Measurements from ENCODE around the gene PPP1R12A. TPM values are rescaled to one million over a fixed set of nuclear protein-coding genes. Genes with fewer than 3 reads are reported as not detected.

PPP1R12A gene
- total RNA-seq, 1 donor from 2014 or later: 123 TPM

DNA sequence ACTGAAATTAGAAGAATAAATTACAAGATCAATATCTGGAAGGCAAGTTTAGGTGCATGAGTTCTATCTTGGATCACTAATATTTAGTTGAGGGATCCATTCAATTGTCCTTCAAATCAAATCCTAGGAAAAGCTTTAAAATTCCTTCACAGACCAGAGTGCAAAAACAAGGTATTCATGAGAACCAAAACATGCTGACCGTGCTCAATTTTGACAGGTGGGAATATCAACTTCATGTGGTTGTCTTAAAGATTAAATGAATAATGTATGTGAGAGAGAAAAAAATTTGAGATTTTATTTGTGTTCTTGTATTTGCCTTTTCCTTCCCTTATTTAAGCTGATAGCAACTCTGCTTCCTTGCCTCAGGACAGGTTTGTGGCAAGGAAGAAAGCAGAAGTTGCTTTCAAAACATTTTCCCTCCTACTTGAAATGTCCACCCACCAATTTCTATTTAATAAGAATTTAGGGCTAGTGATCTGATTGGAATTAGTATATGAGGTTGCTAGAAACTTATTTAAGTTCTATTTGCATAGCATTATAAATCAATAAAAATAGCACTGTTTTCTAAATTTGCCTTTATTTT, 4.9 kb upstream of the PPP1R12A start:
- Mint-ChIP-seq H3K4me1 (peaks cover 9% of the 10 kb centered on the region), H3K4me3 (no peak overlapping the region), H3K36me3 (no peaks in the 10 kb centered on the region), H3K27ac (no peak overlapping the region), H3K27me3 (ENCODE audit: low read depth) (no peaks in the 10 kb centered on the region), H3K9me3 (no peaks in the 10 kb centered on the region)
- TF ChIP-seq, protein P1, sequence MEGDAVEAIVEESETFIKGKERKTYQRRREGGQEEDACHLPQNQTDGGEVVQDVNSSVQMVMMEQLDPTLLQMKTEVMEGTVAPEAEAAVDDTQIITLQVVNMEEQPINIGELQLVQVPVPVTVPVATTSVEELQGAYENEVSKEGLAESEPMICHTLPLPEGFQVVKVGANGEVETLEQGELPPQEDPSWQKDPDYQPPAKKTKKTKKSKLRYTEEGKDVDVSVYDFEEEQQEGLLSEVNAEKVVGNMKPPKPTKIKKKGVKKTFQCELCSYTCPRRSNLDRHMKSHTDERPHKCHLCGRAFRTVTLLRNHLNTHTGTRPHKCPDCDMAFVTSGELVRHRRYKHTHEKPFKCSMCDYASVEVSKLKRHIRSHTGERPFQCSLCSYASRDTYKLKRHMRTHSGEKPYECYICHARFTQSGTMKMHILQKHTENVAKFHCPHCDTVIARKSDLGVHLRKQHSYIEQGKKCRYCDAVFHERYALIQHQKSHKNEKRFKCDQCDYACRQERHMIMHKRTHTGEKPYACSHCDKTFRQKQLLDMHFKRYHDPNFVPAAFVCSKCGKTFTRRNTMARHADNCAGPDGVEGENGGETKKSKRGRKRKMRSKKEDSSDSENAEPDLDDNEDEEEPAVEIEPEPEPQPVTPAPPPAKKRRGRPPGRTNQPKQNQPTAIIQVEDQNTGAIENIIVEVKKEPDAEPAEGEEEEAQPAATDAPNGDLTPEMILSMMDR (IDR thresholded peaks at IDR 0.05; ENCODE audit: unreplicated experiment): no peak
- no peak for DNase-seq (ENCODE audit: low spot score in 2 of 2, unreplicated experiment in 2 of 2)

DNA sequence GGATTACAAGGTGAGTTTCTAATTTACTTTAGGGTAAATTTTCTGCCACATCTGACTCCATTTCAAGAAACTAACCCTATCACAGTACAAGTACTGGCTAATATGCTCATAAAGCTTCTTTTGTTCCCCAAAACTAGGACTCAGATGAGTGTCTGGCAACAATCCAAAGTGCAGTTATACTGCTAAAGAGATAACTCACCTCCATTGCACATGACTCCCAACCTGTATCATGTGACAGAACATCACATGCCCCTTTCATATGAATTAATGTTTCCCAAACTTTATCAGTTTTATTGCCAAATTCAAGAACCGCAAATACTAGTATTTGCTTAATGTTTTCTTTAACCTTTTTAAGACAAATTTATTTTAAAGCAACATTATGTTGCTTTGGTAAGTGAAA, 3.9 kb upstream of the PPP1R12A start:
- Mint-ChIP-seq H3K36me3 (no peaks in the 10 kb centered on the region), H3K9me3 (no peaks in the 10 kb centered on the region), H3K4me1 (peaks cover 9% of the 10 kb centered on the region), H3K27me3 (ENCODE audit: low read depth) (no peaks in the 10 kb centered on the region), H3K27ac (no peak overlapping the region), H3K4me3 (no peak overlapping the region)
- TF ChIP-seq, protein P1 (IDR thresholded peaks at IDR 0.05; ENCODE audit: unreplicated experiment): no peak
- DNase-seq (ENCODE audit: low spot score in 2 of 2, unreplicated experiment in 2 of 2): no peak

DNA sequence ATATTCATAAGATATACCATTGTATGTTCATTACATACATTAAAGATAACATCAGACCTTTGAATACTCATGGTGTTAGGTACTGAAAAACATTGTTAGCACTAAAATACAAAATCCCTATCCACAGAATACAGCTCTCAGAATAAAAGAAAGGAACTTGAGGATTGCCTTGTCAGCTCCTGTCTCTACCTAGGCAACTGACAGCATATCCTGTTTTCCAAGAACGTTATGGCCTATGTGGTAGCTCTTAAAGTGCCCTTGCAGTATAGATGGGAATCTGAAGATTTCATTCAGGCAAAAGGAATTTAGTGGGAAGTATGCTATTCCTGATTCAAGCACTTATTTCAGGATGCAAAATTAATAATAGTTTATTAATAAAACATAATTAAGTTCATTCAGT, 1.8 kb upstream of the PPP1R12A start:
- no peak for DNase-seq (ENCODE audit: low spot score in 2 of 2, unreplicated experiment in 2 of 2)
- TF ChIP-seq, protein P1 (IDR thresholded peaks at IDR 0.05; ENCODE audit: unreplicated experiment): no peak
- H3K9me3 Mint-ChIP-seq: no peaks in the 10 kb centered on the region
- H3K4me1 Mint-ChIP-seq: peaks cover 26% of the 10 kb centered on the region
- H3K27ac Mint-ChIP-seq: no peak overlapping the region
- no peak overlapping the region for H3K4me3 Mint-ChIP-seq
- no peaks in the 10 kb centered on the region for H3K27me3 Mint-ChIP-seq (ENCODE audit: low read depth)
- no peaks in the 10 kb centered on the region for H3K36me3 Mint-ChIP-seq

DNA sequence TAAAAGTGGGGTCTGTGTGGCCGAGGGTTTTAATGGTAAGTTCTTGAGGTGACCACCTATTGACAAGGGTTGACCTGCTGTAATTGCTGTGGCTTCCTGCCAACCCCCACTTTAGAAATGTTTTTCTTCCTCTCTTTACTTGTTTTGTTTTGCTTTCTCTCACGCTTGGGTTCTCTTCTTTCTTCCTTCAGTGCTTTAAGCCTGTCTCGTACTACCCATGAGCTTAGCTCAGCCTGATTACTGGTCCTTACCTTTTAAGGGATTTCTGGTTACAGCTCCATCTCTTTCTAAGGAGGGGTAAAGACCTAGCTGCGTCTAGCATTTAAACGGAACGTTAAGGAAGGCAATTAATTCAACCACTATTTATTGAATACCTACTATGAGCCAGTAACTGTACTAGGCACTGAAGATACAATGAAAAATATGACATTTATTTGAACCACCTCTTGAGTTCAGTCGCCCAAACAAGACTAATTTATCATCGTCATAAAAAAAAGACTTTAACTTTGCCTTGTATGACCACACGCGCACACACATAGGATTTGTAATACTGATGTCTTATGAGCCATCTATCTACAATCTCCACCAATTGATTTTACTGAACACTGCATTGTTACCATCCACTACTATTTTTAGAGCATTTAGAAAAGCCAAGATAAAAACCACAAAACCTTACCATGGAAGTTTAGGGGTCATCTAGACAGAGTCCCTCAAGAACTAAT, 888 bp upstream of the PPP1R12A start:
- TF ChIP-seq, protein P1 (IDR thresholded peaks at IDR 0.05; ENCODE audit: unreplicated experiment): no peak
- no peak for DNase-seq (ENCODE audit: low spot score in 2 of 2, unreplicated experiment in 2 of 2)
- H3K27me3 Mint-ChIP-seq (ENCODE audit: low read depth): no peaks in the 10 kb centered on the region
- H3K4me1 Mint-ChIP-seq: peaks cover 28% of the 10 kb centered on the region
- peak overlapping the region; percentile 95 for H3K4me3 Mint-ChIP-seq
- H3K9me3 Mint-ChIP-seq: no peaks in the 10 kb centered on the region
- no peaks in the 10 kb centered on the region for H3K36me3 Mint-ChIP-seq
- peak overlapping the region; percentile 98 for H3K27ac Mint-ChIP-seq

DNA sequence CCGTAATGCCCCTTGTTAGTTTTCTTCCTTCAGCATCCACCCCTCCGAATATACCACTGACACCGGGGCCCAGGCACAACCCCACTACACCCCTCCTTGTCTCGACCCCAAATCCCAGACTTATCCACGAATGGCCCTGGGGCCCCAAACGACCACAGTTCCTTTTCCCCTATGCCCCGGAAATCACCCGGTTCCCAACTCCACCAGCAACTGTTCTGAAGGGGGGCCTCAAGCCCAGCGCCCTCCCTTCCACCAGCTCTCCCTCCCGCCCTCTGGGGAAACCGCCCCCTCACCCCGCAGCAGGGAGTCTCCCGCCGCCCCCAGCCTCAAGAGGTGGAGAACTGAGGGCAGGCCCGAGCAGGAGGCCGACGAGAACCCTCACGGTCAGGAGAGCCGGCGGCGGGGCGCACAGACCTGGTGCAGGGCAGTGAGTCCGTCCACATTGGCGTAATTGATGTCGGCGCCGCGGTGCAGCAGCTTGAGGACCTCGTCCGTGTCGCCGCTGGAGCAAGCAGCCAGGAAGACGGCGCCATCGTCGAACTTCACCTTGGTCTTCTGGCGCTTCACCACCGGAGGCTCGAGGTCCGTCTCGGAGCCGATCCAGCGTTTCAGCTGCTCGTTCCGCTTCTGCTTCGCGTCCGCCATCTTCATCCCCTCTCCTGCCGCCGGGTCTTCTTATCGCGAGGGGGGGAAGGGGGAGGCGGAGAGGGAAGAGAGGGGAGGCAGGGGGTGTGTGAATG, 446 bp downstream of the PPP1R12A start:
- Mint-ChIP-seq H3K4me1 (peaks cover 30% of the 10 kb centered on the region), H3K9me3 (peaks cover 4% of the 10 kb centered on the region), H3K36me3 (peaks cover 3% of the 10 kb centered on the region), H3K27ac (peak overlapping the region; percentile 98), H3K27me3 (ENCODE audit: low read depth) (no peaks in the 10 kb centered on the region), H3K4me3 (peak overlapping the region; percentile 95)
- DNase-seq (ENCODE audit: low spot score in 2 of 2, unreplicated experiment in 2 of 2): peak; percentile 41 to 72
- TF ChIP-seq, protein P1 (IDR thresholded peaks at IDR 0.05; ENCODE audit: unreplicated experiment): no peak
